ENCODE results near the gene LCE2B.

Gene LCE2B

GRCh38 chr1:152735648-152736047 is 49.7 kb downstream of the LCE2B start:
- DNase-seq (ENCODE audit: low spot score) = no peak

All from COLO829 (cell line).